NCI-H128 (cell line): ENCODE results near the gene QPCTL.
"Not testable (repeated sequence)": the region's sequence is repeated elsewhere in the genome, so short reads cannot be mapped to it uniquely, and the experiment has no call there.

ENCODE experiments used
- DNase-seq: peaks from one replicate; lab custom pipeline; 2025; ENCODE audit not compliant: unreplicated experiment; lab: John Stamatoyannopoulos, UW

QPCTL gene

GRCh38 chr19:45674946-45675345 lies 17.5 kb upstream of the QPCTL start:
- no peak for DNase-seq

GRCh38 chr19:45676851-45677263 lies 15.6 kb upstream of the QPCTL start:
- no peak for DNase-seq

- peak; percentile 55 for DNase-seq
Observed at GRCh38 chr19:45677351-45678230, 14.9 kb upstream of the QPCTL start.

GRCh38 chr19:45681391-45682015 lies 11.0 kb upstream of the QPCTL start:
- peak; percentile 73 for DNase-seq

- DNase-seq: no peak
Observed at GRCh38 chr19:45682117-45682516, 10.3 kb upstream of the QPCTL start.

- DNase-seq: no peak
Observed at GRCh38 chr19:45682908-45683307, 9.6 kb upstream of the QPCTL start.

GRCh38 chr19:45685045-45685444 lies 7.4 kb upstream of the QPCTL start:
- DNase-seq: not testable (repeated sequence)

- DNase-seq: no peak
Observed at GRCh38 chr19:45687599-45687998, 4.9 kb upstream of the QPCTL start.

- DNase-seq: peak; percentile 95
Observed at GRCh38 chr19:45691516-45692186, 815 bp upstream of the QPCTL start, which contains the start of gene SNRPD2. Gene SNRPD2, minus strand, starts transcription at chr19:45691953. Its CDS starts 65 bp downstream, at chr19:45691888.

GRCh38 chr19:45693106-45693788 lies 781 bp downstream of the QPCTL start:
- DNase-seq: peak; percentile 49

GRCh38 chr19:45701676-45702075 lies 9.2 kb downstream of the QPCTL start:
- no peak for DNase-seq

- no peak for DNase-seq
Observed at GRCh38 chr19:45705115-45705514, 12.6 kb downstream of the QPCTL start.

- DNase-seq: no peak
Observed at GRCh38 chr19:45705710-45706415, 13.4 kb downstream of the QPCTL start.

GRCh38 chr19:45710356-45711130 lies 18.1 kb downstream of the QPCTL start:
- DNase-seq: no peak

GRCh38 chr19:45711851-45712698 lies 19.6 kb downstream of the QPCTL start:
- DNase-seq: no peak

GRCh38 chr19:45712699-45713067 lies 20.2 kb downstream of the QPCTL start:
- no peak for DNase-seq

- DNase-seq: no peak
Observed at GRCh38 chr19:45713141-45713540, 20.7 kb downstream of the QPCTL start.

GRCh38 chr19:45715139-45715538 lies 22.7 kb downstream of the QPCTL start:
- no peak for DNase-seq
